ENCODE results near the gene BEST1. TPM values are rescaled to one million over a fixed set of nuclear protein-coding genes. Genes with fewer than 3 reads are reported as not detected.

Gene BEST1
- total and polyA plus RNA-seq, 2 of the 13 experiments (the other 11 are each of a cell fraction or from before 2014, with no cell fraction given): 0.09 to 0.65 TPM

DNA sequence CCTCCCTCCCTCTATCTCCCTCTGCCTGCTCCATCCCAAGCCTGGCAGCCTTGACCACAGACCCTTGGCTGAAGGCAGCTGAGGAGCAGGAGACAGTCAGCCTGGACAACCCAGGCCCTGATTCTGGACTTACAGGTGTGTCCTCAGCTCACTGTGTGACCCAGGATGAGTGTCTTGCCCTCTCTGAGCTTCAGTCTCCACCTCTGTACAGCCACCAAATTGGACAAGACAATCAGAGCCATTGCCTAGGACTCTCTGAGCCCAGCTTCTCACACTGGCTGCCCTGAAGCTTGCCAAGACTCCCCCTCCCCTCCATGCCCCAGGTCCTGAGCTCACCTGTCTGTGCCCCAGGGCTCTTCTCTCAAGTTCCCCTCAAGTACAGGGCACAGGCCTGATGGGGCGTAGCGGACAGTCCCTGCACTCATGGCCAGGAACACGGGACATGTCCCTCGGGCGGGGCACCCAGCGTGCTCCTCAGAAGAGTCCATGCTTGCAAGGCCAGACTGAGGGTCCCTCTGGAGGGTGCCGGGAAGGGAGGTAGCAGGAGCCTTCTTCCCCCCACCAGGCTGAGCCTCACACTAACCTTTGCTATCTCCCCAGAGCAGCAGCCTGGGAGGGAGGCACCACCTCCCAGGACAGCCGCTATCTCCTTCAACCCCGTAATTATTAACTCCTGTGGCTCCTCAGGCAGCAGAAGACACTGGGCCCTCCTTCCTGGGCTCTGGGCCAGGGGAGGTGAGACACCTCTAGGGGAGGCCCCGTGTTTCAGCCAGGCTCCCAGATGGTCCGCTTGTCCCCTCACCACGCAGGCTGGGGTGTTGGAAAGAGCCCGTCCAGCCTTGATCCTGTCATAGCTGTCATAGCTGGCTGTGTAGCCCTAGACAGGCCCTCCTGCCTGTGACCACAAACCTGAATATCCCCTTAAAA is 30.2 kb upstream of the BEST1 start (continued):
- no peak for TF ChIP-seq SCMH1 (CRISPR knock-in tag; IDR thresholded peaks at IDR 0.05; ENCODE audit: borderline replicate concordance)
- TF ChIP-seq ZNF768 (CRISPR knock-in tag; IDR thresholded peaks at IDR 0.05): peak; percentile 96
- TF ChIP-seq KDM2A (CRISPR knock-in tag; IDR thresholded peaks at IDR 0.05; ENCODE audit: borderline replicate concordance, low read depth): 0 out of 2 replicates have a peak, but pooled peaks have one; percentile 19
- TF ChIP-seq HIVEP1 (CRISPR knock-in tag; IDR thresholded peaks at IDR 0.05): 0 out of 2 replicates have a peak, but pooled peaks have one; percentile 27
- no peak for TF ChIP-seq ZNF678 (CRISPR knock-in tag; IDR thresholded peaks at IDR 0.05)
- TF ChIP-seq ZNF879 (CRISPR knock-in tag; IDR thresholded peaks at IDR 0.05): no peak
- TF ChIP-seq, protein P1, sequence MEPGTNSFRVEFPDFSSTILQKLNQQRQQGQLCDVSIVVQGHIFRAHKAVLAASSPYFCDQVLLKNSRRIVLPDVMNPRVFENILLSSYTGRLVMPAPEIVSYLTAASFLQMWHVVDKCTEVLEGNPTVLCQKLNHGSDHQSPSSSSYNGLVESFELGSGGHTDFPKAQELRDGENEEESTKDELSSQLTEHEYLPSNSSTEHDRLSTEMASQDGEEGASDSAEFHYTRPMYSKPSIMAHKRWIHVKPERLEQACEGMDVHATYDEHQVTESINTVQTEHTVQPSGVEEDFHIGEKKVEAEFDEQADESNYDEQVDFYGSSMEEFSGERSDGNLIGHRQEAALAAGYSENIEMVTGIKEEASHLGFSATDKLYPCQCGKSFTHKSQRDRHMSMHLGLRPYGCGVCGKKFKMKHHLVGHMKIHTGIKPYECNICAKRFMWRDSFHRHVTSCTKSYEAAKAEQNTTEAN (CRISPR knock-in tag; conservative IDR thresholded peaks at IDR 0.05): no peak
- no peak for TF ChIP-seq ZNF460 (CRISPR knock-in tag; IDR thresholded peaks at IDR 0.05; ENCODE audit: borderline replicate concordance)

DNA sequence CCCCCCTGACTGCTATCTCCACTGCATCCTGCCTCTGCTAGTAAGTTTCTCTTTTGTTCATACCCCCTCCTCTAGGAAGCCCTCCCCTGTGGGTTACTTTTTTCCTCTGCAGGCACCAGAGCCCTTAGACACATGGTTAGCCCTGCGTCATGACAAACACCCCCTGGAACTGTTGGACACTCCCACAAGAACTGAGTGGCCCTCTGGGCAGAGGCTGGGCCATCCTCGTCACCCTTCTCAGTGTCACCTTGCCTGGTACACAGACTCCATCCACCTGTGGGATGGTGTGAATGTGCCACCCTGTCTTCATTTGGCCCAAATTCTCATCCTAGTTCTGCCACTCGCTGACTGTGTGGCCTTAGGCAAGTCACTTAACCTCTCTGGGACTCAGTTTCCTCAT is 28.7 kb upstream of the BEST1 start:
- no peak for FAIRE-seq

More for the DNA sequence above, 28.7 kb upstream of the BEST1 start:
- peak; percentile 76 for TF ChIP-seq ZNF768 (CRISPR knock-in tag; IDR thresholded peaks at IDR 0.05)
- TF ChIP-seq MZF1 (CRISPR knock-in tag; IDR thresholded peaks at IDR 0.05; ENCODE audit: borderline replicate concordance): no peak
- H3K36me3 ChIP-seq (replicated peaks in 1 of 2; ENCODE audit: control insufficient read depth in 1 of 2, insufficient read depth in 2 of 2, low read length in 2 of 2): no peaks in the 10 kb centered on the region
- in situ Hi-C loops (cut with HindIII; ENCODE audit: extremely low pct_ligation_motif_present, low pct_unique_long_range_greater_than_20kb): no loop called here
- peaks cover 61% of the 10 kb centered on the region for H3K4me1 ChIP-seq (ENCODE audit: insufficient read depth, low read length)
- H4K20me1 ChIP-seq (ENCODE audit: insufficient read depth, low read length): no peaks in the 10 kb centered on the region
- no peak overlapping the region for H3K27ac ChIP-seq (ENCODE audit: extremely low read length, insufficient read depth, low read length)
- intact Hi-C loops (cut with micrococcal nuclease; ENCODE audit: unreplicated experiment): no loop called here
- WGBS (ENCODE audit: low lambda C conversion rate): 38% methylated on average over 3 of the region's 3 CpGs
- ChIA-PET POLR2A (no interaction called here), CTCF (ENCODE audit: low intra/inter-chr PET ratio, low total read pairs) (no interaction called here)
- no TSS peak for BruUV-seq (replicated peaks)
- no peak overlapping the region for H2AFZ ChIP-seq (ENCODE audit: low read length)
- H3K27me3 ChIP-seq (ENCODE audit: control insufficient read depth in 1 of 2, insufficient read depth in 2 of 2, low read length in 2 of 2): peaks cover 10 to 37% of the 10 kb centered on the region in 2 experiments
- no peaks in the 10 kb centered on the region for H3K9me3 ChIP-seq (ENCODE audit: low read length)
- no peak overlapping the region for H3K9ac ChIP-seq (ENCODE audit: insufficient read depth, low read depth, low read length)
- no peak for ATAC-seq
- H3K4me3 ChIP-seq (replicated peaks in 1 of 3; ENCODE audit: insufficient read depth in 1 of 3, low read depth in 2 of 3, low read length in 3 of 3): no peak overlapping the region
- no peak for DNase-seq (ENCODE audit: low spot score)
- no peak overlapping the region for H3K4me2 ChIP-seq (ENCODE audit: low read depth, low read length)
- no peaks in the 10 kb centered on the region for H3K79me2 ChIP-seq (ENCODE audit: insufficient read depth, low read length)
